ENCODE measurements around the gene PAX8. TPM values are rescaled to one million over a fixed set of nuclear protein-coding genes. Genes with fewer than 3 reads are reported as not detected.

Gene PAX8
- total RNA-seq, 1 donor from 2014 or later: 0.44 TPM

DNA sequence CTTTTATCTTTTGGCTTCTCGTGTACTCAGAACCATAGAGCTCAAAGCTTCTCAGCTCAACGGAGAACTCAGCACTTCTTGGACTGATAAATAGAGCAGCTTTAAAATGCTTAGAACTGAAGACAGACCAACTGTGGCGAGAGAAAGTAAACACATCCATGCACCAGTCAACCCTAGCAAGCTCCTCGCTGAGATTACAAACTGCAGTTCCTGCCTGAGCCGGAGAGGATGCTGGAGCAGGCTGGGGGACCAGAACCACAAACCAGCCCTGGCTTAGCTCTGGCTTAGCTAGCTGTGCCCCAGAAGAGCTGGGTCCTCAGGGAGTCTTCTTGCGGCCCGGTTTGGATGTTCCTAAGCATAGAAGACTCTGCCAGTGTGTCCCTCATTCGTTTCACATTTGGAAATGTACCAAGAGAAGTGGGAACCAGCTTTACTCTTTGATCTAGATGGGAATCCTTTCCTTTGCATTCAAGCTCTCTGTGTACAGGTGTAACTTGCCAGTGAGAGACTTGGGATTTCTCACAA, 5.6 kb downstream of the PAX8 start:
- Histone ChIP-seq H3K9me3 (replicated peaks) (no peaks in the 10 kb centered on the region), H3K27me3 (ENCODE audit: low read depth) (peaks cover 99% of the 10 kb centered on the region), H3K36me3 (no peaks in the 10 kb centered on the region), H3K27ac (replicated peaks) (no peak overlapping the region), H3K4me3 (no peak overlapping the region), H3K4me1 (peaks cover 23% of the 10 kb centered on the region)
- no peak for DNase-seq
- TF ChIP-seq, protein P1, sequence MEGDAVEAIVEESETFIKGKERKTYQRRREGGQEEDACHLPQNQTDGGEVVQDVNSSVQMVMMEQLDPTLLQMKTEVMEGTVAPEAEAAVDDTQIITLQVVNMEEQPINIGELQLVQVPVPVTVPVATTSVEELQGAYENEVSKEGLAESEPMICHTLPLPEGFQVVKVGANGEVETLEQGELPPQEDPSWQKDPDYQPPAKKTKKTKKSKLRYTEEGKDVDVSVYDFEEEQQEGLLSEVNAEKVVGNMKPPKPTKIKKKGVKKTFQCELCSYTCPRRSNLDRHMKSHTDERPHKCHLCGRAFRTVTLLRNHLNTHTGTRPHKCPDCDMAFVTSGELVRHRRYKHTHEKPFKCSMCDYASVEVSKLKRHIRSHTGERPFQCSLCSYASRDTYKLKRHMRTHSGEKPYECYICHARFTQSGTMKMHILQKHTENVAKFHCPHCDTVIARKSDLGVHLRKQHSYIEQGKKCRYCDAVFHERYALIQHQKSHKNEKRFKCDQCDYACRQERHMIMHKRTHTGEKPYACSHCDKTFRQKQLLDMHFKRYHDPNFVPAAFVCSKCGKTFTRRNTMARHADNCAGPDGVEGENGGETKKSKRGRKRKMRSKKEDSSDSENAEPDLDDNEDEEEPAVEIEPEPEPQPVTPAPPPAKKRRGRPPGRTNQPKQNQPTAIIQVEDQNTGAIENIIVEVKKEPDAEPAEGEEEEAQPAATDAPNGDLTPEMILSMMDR (IDR thresholded peaks at IDR 0.05; ENCODE audit: borderline replicate concordance): peak; percentile 17
- intact Hi-C loops (cut with micrococcal nuclease): no loop called here

DNA sequence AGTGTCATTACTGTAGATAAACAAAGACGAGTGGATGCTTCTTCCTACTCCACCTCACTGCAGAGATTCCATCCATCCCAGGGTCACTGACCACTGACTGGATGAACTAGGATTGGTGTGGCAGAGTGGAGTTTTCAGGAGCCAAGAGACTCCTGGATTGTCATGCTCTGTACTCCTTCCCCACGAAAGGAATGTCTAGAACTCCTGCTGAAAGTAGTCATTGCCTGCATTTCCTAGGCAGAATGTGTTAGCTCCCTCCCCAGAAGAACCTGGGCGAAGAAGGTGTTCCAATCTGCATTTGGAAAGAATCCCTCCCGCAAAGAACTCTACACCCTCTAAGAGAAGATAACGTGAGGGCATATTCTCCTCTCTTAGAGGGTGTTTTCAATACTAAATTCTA, 6.2 kb downstream of the PAX8 start:
- no peaks in the 10 kb centered on the region for H3K36me3 ChIP-seq
- no peaks in the 10 kb centered on the region for H3K9me3 ChIP-seq (replicated peaks)
- H3K27me3 ChIP-seq (ENCODE audit: low read depth): peaks cover 94% of the 10 kb centered on the region
- no peak for DNase-seq
- H3K27ac ChIP-seq (replicated peaks): no peak overlapping the region
- H3K4me3 ChIP-seq: no peak overlapping the region
- intact Hi-C loops (cut with micrococcal nuclease): no loop called here
- TF ChIP-seq, protein P1 (IDR thresholded peaks at IDR 0.05; ENCODE audit: borderline replicate concordance): no peak
- peaks cover 17% of the 10 kb centered on the region for H3K4me1 ChIP-seq

DNA sequence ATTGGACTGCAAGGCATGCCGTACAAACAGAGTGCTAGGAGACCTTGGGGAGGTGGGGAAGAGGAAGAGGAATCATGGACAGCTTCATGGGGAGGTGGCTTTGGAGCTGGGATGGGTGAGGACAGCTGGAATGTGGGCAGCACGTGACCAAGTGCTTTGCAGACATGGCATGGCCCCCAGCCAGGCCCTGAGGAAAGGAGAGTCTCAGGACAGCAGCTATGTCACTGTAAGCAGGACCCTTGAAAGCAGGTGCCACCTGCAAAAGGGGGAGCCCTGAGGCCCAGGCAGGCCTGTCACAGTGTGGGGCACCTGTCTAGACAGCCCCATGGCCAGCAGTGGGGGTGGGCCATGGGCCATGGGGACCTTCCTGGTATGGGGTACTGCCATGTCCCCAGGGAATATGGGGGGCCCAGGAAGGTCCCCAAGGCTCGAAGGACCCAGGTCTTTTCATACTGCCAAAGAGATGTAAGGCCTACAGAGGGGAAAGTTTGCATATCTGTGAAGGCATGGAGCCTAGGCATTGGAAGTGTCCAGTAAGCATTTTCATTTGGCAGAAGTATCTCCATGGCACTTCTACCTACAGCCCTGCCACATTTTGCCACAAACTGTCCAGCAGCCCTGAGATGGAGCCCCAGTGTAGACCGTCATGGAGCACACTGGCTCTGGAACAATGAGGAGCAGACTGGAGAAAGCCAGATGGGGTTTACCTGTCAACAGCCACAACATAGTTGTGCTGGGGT, 9.9 kb downstream of the PAX8 start:
- DNase-seq: no peak
- Histone ChIP-seq H3K36me3 (no peaks in the 10 kb centered on the region), H3K4me3 (no peak overlapping the region), H3K27ac (replicated peaks) (no peak overlapping the region), H3K4me1 (no peaks in the 10 kb centered on the region), H3K9me3 (replicated peaks) (no peaks in the 10 kb centered on the region), H3K27me3 (ENCODE audit: low read depth) (peaks cover 69% of the 10 kb centered on the region)
- intact Hi-C loops (cut with micrococcal nuclease): no loop called here
- TF ChIP-seq, protein P1 (IDR thresholded peaks at IDR 0.05; ENCODE audit: borderline replicate concordance): no peak

DNA sequence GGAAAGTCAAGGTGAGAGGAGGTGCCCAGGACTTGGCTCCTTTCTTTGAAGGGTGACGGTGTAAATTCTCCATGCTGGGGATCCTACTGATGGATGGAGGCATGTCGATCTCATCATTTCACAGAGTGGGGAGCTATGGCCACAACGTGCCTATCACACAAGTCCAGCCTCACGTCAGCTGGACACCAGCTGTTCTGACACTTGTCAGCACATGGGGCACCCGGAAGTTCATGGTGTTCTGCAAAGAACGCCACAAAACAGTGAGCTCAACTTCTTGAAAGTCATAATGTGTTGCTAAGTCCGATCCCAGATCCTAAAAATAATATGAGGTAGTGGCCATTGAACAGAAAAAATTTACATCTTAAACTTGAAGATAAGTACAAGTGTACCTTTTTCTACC, 12.3 kb downstream of the PAX8 start:
- Histone ChIP-seq H3K4me1 (no peaks in the 10 kb centered on the region), H3K4me3 (no peak overlapping the region), H3K36me3 (no peaks in the 10 kb centered on the region), H3K9me3 (replicated peaks) (no peaks in the 10 kb centered on the region), H3K27me3 (ENCODE audit: low read depth) (peaks cover 45% of the 10 kb centered on the region), H3K27ac (replicated peaks) (no peak overlapping the region)
- intact Hi-C loops (cut with micrococcal nuclease): no loop called here
- TF ChIP-seq, protein P1 (IDR thresholded peaks at IDR 0.05; ENCODE audit: borderline replicate concordance): no peak
- DNase-seq: no peak

DNA sequence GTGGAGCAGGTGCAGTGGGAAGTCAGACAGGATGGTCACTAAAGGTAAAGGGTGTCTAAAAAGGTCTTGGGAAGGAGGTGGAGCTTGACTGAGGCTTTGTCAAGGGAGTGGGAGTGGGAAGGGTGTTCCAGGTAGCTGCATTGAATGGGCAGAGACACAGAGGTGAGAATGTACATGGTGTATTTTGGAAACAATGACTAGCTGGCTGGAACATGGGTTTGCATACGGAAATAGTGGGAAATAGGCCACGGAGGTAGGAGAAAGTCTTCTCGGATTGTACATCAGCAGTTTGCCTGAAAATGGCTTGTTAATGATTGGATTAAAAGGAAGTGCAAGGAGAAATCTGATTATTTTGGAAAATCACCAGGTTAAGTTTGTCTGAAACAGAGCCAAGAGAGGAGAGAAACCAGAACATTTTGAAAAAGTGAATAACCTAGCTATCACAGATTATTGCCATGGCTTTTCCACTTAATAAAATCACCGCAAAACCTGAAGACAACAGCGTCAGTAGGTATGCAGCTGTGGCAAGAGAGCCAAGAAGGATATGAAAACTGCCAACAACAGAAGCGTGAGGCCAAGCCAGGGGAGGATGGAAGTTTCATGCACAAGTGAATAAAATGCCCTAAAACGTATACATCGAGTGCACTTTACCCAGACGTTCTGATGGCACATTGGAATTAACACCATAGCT, 13.9 kb downstream of the PAX8 start:
- TF ChIP-seq, protein P1 (IDR thresholded peaks at IDR 0.05; ENCODE audit: borderline replicate concordance): no peak
- Histone ChIP-seq H3K4me1 (no peaks in the 10 kb centered on the region), H3K27ac (replicated peaks) (no peak overlapping the region), H3K4me3 (no peak overlapping the region), H3K9me3 (replicated peaks) (no peaks in the 10 kb centered on the region), H3K27me3 (ENCODE audit: low read depth) (peaks cover 30% of the 10 kb centered on the region), H3K36me3 (no peaks in the 10 kb centered on the region)
- intact Hi-C loops (cut with micrococcal nuclease): no loop called here
- DNase-seq: no peak
